NCI-H2171 (cell line): ENCODE measurements around the gene ASTN2.
A peak's percentile ranks its signal among the peaks of the same experiment; 100 is the strongest.
"Not testable (repeated sequence)": the region's sequence is repeated elsewhere in the genome, so short reads cannot be mapped to it uniquely, and the experiment has no call there.

Experiments
- DNase-seq: peaks from one replicate; lab custom pipeline; 2025; lab: John Stamatoyannopoulos, UW

Gene ASTN2

GRCh38 chr9:116860509-116861120 lies 554.2 kb downstream of the ASTN2 start:
- DNase-seq: peak; percentile 7

DNA sequence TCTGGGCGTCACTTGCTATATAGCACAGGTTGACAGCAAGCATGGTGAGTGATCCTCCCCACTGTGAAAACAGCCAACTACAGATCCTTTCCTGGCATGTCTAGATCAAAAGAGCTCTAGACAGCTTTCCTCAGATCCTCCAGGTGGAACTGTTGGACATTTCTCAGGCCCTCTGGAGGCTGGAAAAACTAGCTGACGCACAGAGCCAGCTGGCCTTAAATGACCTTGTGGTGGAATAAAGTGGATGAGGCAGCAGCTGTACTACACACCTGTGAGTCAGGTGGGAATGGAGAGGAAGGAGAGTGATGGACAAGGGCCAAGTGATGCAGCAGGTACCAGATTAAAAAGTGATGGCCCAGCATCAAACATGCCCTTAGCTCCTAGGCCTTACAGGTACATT lies 555.1 kb downstream of the ASTN2 start:
- no peak for DNase-seq

DNA sequence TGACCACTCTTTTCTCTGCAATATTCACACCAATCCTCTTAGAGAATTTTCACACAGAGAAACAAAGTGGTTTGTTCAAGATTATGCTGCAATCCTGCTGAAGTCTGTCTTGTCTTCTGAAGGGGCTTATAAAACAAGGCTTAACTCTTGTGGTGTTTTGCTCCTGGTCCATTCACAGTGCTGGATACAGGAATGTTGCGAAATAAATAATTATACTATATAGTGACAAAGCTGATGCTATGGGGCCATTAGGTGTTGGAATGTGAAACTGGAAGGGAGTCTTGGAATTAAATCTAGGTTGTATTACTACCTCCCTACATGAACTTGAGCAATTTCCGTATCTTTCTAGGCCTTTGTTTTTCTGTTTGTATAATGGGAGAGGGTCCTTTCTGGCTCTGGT lies 557.5 kb downstream of the ASTN2 start:
- DNase-seq: no peak

DNA sequence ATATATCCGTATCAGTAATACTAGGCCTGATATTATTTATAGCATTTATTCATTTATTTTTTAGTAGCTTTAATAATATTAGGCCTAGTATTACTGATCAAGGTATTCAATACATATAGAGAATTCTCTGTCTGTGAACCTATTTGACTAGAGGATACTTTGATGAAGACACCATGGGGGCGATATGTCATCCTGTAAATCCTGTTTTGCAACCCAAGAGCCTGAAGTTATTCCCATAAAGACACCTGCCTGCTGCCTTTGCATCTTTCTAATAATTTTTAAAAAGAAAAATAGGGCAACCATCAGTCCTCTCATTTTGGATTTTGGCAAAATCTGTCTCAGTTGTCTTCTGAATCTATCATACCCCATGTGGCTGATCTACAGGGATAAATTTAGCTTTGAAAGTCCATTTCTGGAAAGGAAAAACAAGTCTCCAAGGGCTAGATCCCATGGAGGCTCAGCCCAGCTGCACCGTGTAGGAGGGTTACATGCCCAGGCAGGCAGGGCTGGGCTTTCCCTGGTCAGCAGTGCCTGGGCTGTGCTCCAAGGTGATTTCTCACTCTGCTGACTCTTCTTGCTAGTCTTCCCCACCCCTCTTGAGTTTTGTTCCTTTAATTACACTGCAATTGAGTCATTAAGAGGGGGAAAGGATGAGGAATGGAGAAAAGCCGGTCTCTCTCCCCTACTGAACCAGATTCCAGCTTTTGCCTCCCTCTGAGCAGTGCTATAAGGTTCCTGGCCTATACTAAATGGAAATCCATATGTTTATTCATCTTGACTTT lies 558.8 kb downstream of the ASTN2 start:
- DNase-seq: peak; percentile 42

- DNase-seq: no peak
These were observed 565.1 kb downstream of the ASTN2 start for GRCh38 chr9:116849721-116850120.

GRCh38 chr9:116844621-116845020 lies 570.2 kb downstream of the ASTN2 start:
- no peak for DNase-seq

- no peak for DNase-seq
These were observed 570.8 kb downstream of the ASTN2 start for GRCh38 chr9:116843863-116844620.

DNA sequence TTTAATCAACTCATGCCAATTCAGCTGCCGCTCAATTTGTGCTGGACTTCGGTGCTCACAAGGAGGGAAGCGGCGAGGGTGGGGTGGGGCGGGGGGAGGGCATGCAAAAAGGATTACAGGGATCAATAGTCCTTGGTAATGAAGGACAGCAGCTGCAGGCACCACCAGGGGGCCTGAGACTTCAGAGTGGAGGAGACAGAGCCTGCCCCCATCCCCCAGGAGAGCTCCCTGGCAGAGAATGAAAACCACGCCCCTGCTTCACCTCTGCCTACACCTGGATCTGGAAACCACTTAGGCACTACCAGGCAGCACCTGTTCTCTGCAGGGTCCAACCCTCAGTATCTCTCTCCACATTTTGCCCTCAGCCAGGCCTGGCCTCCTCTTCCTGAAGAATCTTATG lies 572.2 kb downstream of the ASTN2 start:
- peak; percentile 25 for DNase-seq

- not testable (repeated sequence) for DNase-seq
These were observed 576.4 kb downstream of the ASTN2 start for GRCh38 chr9:116838468-116838867.

- DNase-seq: no peak
These were observed 577.6 kb downstream of the ASTN2 start for GRCh38 chr9:116837018-116837989.

GRCh38 chr9:116830321-116830720 lies 584.5 kb downstream of the ASTN2 start:
- DNase-seq: not testable (repeated sequence)

DNA sequence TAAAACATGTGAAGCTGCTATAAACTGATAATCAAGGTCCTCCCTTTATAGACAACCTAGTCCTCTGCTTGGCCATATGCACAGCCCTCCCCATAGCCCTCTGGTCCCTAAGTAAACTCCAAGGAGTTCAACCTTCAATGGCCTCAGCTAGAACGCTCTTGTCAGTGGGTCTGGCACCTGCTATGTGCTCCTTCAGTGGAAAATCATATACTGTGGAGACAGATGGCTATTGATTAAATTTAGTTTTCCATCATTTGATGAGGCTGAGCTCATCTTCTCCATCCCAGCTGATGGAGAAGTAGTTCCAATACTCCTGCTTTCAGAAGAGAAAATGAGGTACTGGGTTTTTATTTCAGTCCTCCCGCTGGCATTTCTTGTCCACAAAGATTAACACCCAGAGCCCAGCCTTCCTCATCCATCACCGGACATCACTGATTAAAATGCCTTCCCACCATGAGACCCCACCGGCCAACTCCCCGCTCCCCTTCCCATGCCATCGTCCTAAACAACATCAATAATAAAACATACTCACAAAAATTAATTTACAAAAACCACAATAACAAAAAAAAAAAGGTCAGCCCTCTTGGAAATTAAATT lies 593.1 kb downstream of the ASTN2 start:
- no peak for DNase-seq

GRCh38 chr9:116819116-116819515 lies 595.7 kb downstream of the ASTN2 start:
- DNase-seq: no peak

DNA sequence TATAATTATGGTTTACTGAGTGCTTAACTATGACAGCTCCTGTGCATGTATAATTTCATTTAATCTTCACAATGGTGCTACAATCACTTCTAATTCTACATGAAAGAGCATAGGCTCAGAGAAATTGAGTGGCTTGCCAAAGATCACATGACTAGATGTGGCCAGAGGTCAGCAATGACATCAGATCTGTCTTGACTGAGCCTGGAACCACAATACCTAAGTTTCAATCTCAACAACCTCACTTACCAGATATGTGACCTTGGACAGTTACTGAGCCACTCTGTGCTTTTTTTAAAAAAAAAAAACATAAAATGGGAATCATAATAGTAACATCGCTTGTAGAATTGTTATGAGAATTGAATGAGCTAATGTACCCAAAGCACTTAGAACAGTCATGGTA lies 597.1 kb downstream of the ASTN2 start:
- no peak for DNase-seq

DNA sequence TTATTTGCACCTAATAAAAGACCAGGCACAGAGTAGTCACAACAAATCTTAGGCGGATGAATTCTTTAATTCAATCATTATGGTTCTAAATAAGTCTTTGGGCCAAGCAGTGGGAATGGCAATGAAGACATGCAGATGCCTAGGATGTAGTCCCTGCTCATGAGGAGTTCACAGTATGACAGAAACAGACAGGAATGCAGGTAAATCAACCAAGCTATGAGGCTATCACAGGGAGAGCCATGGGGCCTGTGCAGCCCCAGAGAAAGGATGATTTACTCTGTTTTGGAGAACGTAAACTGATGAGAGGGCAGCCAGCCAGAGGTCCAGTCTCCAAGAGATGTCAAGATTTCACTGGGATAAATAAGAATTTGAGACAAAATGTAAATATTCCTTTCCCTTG lies 598.4 kb downstream of the ASTN2 start:
- DNase-seq: no peak

DNA sequence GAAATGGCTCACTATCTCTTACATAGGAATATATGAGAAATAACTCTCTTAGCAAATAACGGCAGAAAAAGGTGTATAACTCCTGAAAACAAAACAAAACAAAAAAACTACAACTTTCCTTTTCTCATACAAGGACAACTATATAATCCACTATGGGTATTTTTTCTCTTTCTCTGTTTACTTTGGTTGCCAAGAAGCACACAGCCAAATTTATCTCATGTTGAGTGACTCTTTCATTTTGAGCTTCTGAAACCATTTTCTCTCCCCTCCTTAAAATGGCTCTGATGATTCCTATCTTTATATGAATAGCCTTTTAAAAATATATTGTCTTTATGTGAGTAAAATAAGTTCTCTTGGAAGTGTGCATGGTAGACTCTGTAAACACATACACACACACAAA lies 599.0 kb downstream of the ASTN2 start:
- no peak for DNase-seq

DNA sequence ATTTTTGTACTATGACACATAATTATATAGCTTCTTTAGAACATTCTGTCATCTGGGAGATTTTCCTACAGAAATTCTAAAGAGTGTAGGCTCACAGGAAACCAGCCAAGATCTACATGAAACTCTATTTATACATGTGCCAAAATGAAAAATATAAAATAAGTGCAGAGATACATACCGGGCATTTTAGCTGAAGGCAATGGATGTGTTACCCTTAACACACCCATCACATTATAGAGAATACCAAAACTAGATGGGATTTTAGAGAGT lies 601.9 kb downstream of the ASTN2 start:
- no peak for DNase-seq

DNA sequence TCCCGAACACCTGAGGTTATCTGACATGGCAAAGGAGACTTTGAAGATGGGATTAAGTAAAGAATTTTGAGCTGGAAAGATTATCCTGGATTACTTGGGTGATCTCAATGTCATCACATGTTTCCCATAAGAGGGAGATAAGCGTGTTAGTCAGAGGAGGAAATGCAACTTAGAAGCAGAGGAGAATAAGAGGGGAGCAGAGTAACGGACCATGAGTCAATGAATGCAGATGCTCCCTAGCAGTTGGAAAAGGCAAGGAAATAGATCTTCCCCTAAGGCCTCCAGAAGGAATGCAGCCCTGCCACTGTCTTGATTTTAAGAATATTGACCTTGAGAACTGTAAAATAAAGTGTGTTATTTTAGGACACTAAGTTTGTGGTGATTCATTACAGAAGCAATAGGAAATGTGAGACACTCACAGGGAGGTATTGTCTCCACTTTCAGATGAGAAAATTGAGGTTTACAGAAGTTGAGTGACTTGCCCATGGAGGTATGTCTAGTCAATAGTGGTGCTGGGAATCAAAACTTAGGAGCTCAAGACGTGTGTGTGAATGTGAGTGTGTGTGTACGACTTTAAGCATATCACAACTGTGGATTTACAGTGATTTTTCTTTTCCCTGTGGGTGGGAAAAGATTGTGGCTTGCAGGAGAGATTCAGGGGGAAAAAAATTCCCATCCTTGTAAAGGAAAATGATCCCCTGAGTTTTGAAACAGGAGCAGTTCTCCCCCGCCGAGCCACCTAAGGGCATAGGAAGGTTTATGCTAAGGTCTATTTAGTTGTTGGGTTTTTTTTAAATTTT lies 602.4 kb downstream of the ASTN2 start:
- DNase-seq: no peak

DNA sequence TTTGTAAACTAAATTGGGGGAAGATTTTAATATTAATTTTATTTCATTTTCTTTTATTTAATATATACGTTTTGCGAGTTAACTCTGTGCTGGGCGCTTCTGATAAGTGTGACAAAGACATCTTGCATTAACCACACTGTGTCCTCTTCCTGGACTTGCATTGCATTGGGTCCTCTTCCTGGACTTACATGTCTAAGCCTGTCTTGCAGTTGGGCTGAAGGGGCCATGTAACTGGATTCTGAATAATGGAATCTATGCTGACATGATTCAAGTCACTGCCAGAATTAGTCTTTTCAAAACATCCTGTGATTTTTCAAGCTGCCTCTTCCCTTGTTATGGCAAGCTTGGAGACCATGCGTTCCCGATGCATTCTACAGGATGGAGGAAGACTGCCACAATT lies 605.2 kb downstream of the ASTN2 start:
- DNase-seq: no peak

DNA sequence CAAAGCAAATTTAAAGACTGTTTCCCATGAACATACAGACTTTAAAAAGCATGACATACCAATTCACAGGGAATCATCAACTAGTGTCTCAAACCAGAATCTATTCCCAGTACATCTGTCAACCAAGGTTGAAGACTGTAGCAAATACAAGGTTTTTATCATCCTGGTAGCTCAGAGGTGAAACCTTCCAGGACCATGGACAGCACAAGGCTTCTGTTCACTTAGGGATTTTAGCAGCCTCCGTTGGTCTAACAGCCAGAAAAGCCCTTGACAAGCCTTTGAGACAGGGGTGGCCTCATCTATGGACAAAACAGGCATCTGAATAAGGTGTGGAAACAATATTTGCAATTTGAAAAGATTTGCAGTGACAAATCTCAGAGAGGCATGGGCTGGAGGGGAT lies 608.8 kb downstream of the ASTN2 start:
- DNase-seq: no peak

DNA sequence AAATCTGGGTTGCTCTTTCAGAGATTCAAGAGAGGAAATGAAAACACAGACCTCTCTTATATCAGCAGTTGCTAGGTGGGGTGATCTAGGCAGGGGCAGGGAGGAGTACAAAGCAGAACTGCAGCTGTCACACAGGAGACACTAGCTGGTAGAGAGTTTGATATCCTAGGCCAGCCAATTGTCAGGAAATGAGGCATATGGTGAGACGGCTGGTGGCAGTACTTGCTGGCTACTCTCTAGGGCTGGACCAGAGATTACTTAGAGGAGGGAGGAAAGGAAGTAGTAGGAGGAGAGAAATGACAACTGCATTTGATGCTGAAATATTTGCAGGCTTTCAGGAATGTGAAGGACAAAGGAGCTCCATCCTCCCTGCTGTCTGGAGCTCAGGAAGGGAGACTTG lies 614.0 kb downstream of the ASTN2 start:
- DNase-seq: peak; percentile 60
